ENCODE results near the gene CCDC50.

DNA sequence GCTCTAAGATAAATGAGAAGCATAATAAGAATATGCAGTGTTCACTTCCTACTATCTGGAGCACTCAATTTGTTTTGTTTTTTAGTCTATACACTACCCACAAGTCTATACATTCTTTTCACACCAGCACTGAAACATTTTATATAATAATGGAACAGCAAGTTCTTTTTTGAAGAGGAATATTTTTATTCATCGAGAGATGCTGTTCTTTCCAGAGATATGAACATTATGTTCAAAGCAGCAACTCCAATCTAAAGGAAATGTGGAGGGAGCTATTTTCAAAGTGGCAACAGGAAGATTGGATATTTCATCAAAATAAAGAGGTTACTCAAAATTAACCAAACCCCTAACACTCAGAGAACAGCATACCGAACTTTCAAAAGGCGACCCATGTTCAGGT lies 115.4 kb downstream of the CCDC50 start:
- TF ChIP-seq, protein P1, sequence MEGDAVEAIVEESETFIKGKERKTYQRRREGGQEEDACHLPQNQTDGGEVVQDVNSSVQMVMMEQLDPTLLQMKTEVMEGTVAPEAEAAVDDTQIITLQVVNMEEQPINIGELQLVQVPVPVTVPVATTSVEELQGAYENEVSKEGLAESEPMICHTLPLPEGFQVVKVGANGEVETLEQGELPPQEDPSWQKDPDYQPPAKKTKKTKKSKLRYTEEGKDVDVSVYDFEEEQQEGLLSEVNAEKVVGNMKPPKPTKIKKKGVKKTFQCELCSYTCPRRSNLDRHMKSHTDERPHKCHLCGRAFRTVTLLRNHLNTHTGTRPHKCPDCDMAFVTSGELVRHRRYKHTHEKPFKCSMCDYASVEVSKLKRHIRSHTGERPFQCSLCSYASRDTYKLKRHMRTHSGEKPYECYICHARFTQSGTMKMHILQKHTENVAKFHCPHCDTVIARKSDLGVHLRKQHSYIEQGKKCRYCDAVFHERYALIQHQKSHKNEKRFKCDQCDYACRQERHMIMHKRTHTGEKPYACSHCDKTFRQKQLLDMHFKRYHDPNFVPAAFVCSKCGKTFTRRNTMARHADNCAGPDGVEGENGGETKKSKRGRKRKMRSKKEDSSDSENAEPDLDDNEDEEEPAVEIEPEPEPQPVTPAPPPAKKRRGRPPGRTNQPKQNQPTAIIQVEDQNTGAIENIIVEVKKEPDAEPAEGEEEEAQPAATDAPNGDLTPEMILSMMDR (IDR thresholded peaks at IDR 0.05; ENCODE audit: borderline replicate concordance, extremely low read depth, low read length, poor library complexity, severe bottlenecking) = no peak
- no peak for TF ChIP-seq EZH2 (IDR thresholded peaks at IDR 0.05; ENCODE audit: borderline replicate concordance, low read depth, low read length, severe bottlenecking)
